Ectodermal cell (in vitro differentiated cells): ENCODE results near the gene DLGAP5. TPM values are rescaled to one million over a fixed set of nuclear protein-coding genes. Genes with fewer than 3 reads are reported as not detected.
A peak's percentile ranks its signal among the peaks of the same experiment; 100 is the strongest.

Experiments
- H3K27ac ChIP-seq: 2 replicates; pipeline ENCODE4 v1.7.0; 2013; ENCODE audit warnings: mild to moderate bottlenecking, low read depth, low read length; ENCODE audit not compliant: insufficient read depth, poor library complexity, severe bottlenecking
- H3K27me3 ChIP-seq: 2 replicates; pipeline ENCODE4 v1.7.0; 2013; ENCODE audit warnings: mild to moderate bottlenecking, low read length; ENCODE audit not compliant: insufficient read depth, control insufficient read depth, poor library complexity, severe bottlenecking
- H3K36me3 ChIP-seq: one replicate; pipeline ENCODE4 v1.7.0; 2013; ENCODE audit warnings: low read length; ENCODE audit not compliant: control insufficient read depth, insufficient read depth
- H3K4me1 ChIP-seq: one replicate; pipeline ENCODE4 v1.7.0; 2013; ENCODE audit warnings: low read length; ENCODE audit not compliant: control insufficient read depth, insufficient read depth
- H3K4me3 ChIP-seq: 2 replicates; pipeline ENCODE4 v1.7.0; 2013; ENCODE audit warnings: low read depth, low read length, control low read depth; ENCODE audit not compliant: insufficient read depth
- H3K9me3 ChIP-seq: 2 replicates; pipeline ENCODE4 v1.7.0; 2013; ENCODE audit warnings: mild to moderate bottlenecking, low read length, moderate library complexity; ENCODE audit not compliant: control insufficient read depth
- WGBS, 2 experiments: methylation state at CpG; one replicate each; pipeline ENCODE4 v1.1.7; 2013; ENCODE audit warnings: missing lambda C conversion rate in 2 of 2; 5-methylcytosine and 5-hydroxymethylcytosine counted together
- polyA plus RNA-seq, 4 experiments: library from polyadenylated mRNA; stranded (reverse); fragments of 50-300 nt; gene quantifications; one replicate each; pipeline ENCODE4 v1.2.3, GENCODE V29; 2013

Gene DLGAP5, protein sequence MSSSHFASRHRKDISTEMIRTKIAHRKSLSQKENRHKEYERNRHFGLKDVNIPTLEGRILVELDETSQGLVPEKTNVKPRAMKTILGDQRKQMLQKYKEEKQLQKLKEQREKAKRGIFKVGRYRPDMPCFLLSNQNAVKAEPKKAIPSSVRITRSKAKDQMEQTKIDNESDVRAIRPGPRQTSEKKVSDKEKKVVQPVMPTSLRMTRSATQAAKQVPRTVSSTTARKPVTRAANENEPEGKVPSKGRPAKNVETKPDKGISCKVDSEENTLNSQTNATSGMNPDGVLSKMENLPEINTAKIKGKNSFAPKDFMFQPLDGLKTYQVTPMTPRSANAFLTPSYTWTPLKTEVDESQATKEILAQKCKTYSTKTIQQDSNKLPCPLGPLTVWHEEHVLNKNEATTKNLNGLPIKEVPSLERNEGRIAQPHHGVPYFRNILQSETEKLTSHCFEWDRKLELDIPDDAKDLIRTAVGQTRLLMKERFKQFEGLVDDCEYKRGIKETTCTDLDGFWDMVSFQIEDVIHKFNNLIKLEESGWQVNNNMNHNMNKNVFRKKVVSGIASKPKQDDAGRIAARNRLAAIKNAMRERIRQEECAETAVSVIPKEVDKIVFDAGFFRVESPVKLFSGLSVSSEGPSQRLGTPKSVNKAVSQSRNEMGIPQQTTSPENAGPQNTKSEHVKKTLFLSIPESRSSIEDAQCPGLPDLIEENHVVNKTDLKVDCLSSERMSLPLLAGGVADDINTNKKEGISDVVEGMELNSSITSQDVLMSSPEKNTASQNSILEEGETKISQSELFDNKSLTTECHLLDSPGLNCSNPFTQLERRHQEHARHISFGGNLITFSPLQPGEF
- polyA plus RNA-seq (2013, experiment 1 of 4), result 102 TPM
- 91.6 TPM for polyA plus RNA-seq (2013, experiment 2 of 4)
- 91.5 TPM for polyA plus RNA-seq (2013, experiment 3 of 4)
- 91.8 TPM for polyA plus RNA-seq (2013, experiment 4 of 4)

DNA sequence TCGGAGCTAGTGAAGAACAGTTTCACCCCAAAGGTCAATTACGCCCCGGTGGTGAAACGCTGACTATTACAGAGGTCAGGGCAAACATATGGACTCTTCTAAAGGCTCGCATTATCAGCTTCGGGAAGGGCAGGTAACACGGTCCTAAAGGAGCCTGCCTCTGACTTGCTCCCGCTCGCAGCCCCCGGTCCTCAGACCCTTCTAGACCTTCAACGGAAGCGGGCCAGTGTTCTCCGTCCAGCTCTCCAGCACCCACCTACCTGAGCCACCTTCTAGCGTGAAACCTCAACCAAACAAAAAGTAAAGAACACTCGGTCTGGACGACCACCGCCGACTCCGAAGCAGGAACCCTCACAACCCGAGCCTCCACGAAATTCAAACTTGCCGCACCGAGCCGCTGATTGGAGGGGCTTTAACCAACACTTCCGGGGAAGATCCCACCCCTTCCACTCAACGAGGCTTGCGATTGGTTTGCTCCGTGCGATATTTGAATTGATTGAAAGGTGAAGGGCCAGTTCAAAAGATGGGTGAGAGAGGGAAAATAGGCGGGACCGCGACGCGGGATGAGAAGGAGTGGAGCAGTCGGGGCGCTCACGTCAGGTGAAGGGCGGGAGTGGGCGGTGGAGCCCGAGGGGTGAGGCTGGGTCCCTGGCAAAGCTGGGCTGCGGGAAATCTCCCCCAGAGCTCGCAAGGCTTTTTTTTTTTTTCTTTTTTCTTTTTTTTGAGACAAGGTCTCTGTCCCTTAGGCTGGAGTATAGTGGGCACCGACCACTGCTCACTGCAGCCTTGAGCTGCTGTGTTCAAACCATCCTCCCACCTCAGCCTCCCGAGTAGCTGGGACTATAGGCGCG is at the start of gene DLGAP5:
Gene DLGAP5, minus strand, starts transcription at position 383 of the 851 bp plus-strand sequence. CDS start 2,406 bp downstream, outside the sequence.
- Histone ChIP-seq H3K4me3 (peak within 1 kb of the TSS; percentile 79), H3K4me1 (peaks cover 5% of the 10 kb centered on the region), H3K27ac (peak within 1 kb of the TSS; percentile 87), H3K27me3 (no peaks in the 10 kb centered on the region), H3K9me3 (no peaks in the 10 kb centered on the region), H3K36me3 (peaks cover 6% of the 10 kb centered on the region)
- 4 to 5% methylated on average over 46 of the region's 46 CpGs for WGBS, 2 experiments

DNA sequence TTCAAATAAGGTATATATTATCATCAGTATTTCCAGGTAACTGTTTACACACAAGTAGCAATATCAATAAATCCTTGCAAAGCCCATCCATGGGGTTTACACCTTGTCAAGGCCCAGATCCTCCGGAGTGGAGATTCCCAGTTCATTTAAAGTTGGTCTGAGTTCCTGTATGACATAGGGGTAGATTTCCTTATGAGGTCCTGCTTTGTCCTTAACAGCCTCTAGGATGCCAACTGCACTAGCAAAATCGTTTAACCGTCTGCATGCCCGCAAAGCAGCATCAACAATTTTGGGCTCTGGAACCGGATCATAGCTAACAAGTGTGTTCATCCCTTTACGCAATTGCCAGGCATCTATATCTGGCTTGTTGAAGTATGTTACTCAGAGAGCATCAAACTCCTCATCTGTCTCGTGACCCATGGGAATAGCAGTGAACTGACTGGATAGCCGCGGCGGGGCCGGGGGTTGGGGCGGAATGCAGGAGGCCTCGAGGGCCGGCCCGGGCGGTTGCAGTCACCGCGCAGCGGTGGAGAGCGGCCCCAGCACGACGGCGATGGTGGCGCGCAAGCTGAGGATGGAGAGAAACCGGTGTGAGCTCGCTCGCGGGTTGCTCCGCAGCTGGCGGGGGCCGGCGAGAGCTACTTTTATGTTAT is 49.3 kb upstream of the DLGAP5 start:
- Histone ChIP-seq H3K27ac (no peak overlapping the region), H3K4me1 (no peaks in the 10 kb centered on the region), H3K27me3 (peaks cover 24% of the 10 kb centered on the region), H3K4me3 (no peak overlapping the region), H3K36me3 (no peaks in the 10 kb centered on the region), H3K9me3 (no peaks in the 10 kb centered on the region)
- 22 to 30% methylated on average over 31 to 33 of the region's 33 CpGs for WGBS, 2 experiments

DNA sequence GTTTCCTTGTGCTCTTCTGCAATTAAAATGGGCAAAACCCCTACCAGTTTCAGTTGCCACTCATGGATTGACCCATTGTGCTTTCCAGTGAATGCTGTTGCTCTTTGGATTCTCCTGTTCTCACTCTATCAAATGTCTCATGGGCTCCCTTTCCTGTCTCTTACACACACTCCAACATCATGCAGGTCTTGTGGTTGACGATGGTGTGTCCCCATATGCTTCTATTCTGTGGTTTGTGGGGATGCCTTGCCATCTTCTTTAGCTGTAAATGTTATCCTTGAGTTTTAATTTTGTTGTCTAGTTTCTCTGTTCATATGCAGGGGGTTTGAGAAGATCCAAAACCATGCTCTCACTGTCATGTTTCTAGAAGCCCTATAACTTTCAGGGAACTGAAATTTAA is 47.9 kb upstream of the DLGAP5 start:
- H3K9me3 ChIP-seq, result no peaks in the 10 kb centered on the region
- 88 to 100% methylated on average over 1 of the region's 1 CpG for WGBS, 2 experiments
- no peaks in the 10 kb centered on the region for H3K4me1 ChIP-seq
- no peaks in the 10 kb centered on the region for H3K36me3 ChIP-seq
- peaks cover 24% of the 10 kb centered on the region for H3K27me3 ChIP-seq
- no peak overlapping the region for H3K27ac ChIP-seq
- no peak overlapping the region for H3K4me3 ChIP-seq

DNA sequence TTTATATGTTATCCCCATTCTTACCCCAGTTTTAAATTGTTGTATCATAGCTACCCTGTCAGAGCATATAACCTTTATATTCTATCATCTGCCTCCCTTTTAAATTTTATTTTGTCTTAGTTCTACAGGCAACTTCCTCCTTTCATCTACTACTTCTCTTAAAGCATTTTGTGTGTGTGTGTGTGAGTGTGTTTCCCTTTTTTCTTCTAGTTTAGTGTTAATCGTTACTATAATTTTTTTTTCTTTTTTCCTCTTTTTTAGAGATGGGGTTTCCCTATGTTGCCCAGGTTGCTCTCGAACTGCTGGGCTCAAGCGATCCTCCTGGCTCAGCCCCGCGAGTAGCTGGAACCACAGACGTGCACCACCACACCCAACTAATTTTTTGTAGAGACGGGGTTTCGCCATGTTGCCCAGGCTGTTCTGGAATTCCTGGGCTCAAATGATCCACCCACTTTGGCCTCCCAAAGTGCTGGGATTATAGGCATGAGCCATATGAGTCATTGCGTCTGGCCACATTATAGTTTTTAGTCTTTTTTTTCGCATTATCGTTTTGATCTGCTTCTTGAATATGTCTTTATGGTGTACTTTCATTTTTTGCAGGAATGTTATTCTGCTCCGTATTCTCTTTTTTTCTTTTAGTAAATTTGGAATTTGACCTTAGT is 46.8 kb upstream of the DLGAP5 start:
- H3K4me3 ChIP-seq, result no peak overlapping the region
- no peak overlapping the region for H3K27ac ChIP-seq
- H3K9me3 ChIP-seq, result no peaks in the 10 kb centered on the region
- no peaks in the 10 kb centered on the region for H3K36me3 ChIP-seq
- 91 to 94% methylated on average over 11 of the region's 12 CpGs for whole genome bisulfite sequencing, 2 experiments
- peaks cover 24% of the 10 kb centered on the region for H3K27me3 ChIP-seq
- no peaks in the 10 kb centered on the region for H3K4me1 ChIP-seq

DNA sequence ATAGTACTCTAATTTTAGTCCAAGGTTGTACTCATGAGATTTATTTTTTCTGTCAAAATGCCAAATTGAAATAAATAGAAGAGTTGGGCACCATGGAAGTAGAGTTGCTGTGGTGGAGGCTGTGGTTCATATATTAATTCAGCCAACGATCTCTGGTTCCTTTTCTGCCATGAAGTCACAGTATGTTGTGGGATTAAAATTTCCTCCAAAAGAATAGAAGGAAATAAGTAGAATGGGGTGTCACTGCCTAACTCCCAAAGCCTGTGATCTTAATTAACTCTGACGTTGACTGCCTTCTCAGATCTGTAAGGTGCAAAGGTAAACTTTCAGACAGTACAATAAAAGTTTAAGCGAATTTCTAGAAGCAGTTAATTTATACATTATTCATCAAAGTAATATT is 42.2 kb upstream of the DLGAP5 start:
- 79 to 84% methylated on average over 2 of the region's 3 CpGs for WGBS, 2 experiments
- Histone ChIP-seq H3K9me3 (no peaks in the 10 kb centered on the region), H3K27ac (no peak overlapping the region), H3K27me3 (no peaks in the 10 kb centered on the region), H3K36me3 (no peaks in the 10 kb centered on the region), H3K4me3 (no peak overlapping the region), H3K4me1 (no peaks in the 10 kb centered on the region)

DNA sequence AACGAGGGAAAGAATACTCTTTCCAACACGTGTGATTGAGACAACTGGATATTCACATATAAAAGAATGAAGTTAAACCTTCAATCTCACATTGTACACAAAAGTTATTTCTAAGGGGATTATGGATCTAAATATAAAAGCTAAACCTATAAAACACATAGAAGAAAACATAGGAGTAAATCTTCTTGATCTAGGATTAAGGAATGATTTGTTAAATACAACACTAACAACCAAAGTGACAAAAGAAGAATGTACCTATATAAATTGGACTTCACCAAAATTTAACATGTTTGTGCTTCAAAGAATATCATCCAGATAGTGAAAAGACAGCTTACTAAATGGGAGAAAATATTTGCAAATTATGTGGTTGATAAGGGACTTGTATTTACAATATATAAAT is 36.9 kb upstream of the DLGAP5 start:
- Histone ChIP-seq H3K27me3 (no peaks in the 10 kb centered on the region), H3K9me3 (no peaks in the 10 kb centered on the region), H3K27ac (no peak overlapping the region), H3K36me3 (no peaks in the 10 kb centered on the region), H3K4me3 (no peak overlapping the region), H3K4me1 (no peaks in the 10 kb centered on the region)
- 83% methylated on average over 2 of the region's 2 CpGs; no CpG with 5 or more reads in 1 of the 2 experiments for WGBS, 2 experiments

DNA sequence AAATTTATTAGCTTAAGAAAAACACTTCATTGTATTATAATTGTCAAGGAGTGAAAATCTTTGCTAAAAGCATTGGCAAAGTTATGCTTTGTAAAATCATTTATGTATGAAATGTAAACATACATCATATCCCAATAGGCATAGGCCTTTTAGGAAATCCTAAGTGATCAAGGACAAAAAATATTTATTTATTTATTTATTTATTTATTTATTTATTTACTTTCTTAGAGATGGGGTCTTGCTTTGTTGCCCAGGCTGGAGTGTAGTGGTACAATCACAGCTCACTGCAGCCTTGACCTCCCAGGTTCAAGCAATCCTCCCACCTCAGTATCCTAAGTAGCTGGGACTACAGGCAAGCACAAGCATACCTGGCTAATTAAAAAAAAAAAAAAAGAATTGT is 32.0 kb upstream of the DLGAP5 start:
- Histone ChIP-seq H3K27ac (no peak overlapping the region), H3K36me3 (no peaks in the 10 kb centered on the region), H3K9me3 (no peaks in the 10 kb centered on the region), H3K27me3 (no peaks in the 10 kb centered on the region), H3K4me3 (no peak overlapping the region), H3K4me1 (peaks cover 3% of the 10 kb centered on the region)

DNA sequence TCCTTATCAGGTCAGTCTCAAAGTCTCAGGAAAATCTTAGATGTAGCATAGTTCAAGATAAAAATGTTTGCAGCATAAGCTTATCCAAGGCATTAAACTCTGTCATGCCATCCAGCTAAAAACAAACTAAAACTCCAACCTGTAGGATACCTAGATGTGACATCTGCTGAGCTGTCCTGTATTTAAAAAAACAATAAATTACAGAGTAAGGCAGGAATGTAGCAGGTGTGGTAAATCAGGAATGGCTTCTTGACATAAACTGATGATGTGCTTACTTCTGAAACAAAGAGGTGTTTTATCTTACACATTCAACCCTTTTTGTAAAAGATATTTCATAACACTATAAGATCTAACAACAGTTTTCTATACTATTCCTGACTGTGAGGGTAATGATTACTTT is 30.6 kb upstream of the DLGAP5 start:
- Histone ChIP-seq H3K4me3 (no peak overlapping the region), H3K4me1 (peaks cover 3% of the 10 kb centered on the region), H3K27me3 (no peaks in the 10 kb centered on the region), H3K27ac (no peak overlapping the region), H3K36me3 (no peaks in the 10 kb centered on the region), H3K9me3 (no peaks in the 10 kb centered on the region)

DNA sequence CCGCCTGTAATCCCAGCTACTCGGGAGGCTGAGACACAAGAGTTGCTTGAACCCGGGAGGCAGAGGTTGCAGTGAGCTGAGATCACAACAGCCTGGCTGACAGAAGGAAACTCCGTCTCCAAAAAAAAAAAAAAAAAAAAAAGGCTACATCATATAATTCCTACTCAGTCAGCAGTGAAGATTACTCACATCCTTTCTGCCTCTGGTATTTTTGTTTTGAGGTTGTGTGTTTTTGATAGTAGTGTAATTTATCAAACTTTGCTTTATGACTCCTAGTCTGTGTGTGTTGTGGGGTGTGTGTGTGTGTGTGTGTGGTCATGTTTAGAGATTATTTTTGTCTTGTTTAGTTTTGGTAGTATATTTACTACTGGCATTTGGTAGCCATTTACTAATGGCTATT is 29.8 kb upstream of the DLGAP5 start:
- peaks cover 3% of the 10 kb centered on the region for H3K4me1 ChIP-seq
- no peak overlapping the region for H3K27ac ChIP-seq
- 92 to 99% methylated on average over 4 of the region's 4 CpGs for WGBS, 2 experiments
- no peaks in the 10 kb centered on the region for H3K36me3 ChIP-seq
- H3K27me3 ChIP-seq, result no peaks in the 10 kb centered on the region
- H3K9me3 ChIP-seq, result no peaks in the 10 kb centered on the region
- H3K4me3 ChIP-seq, result no peak overlapping the region
